NCI-H128 (cell line): ENCODE results near the gene UCHL3.

Source experiments
- DNase-seq: peaks from one replicate; lab custom pipeline; 2025; ENCODE audit not compliant: unreplicated experiment; lab: John Stamatoyannopoulos, UW

The UCHL3 gene

DNA sequence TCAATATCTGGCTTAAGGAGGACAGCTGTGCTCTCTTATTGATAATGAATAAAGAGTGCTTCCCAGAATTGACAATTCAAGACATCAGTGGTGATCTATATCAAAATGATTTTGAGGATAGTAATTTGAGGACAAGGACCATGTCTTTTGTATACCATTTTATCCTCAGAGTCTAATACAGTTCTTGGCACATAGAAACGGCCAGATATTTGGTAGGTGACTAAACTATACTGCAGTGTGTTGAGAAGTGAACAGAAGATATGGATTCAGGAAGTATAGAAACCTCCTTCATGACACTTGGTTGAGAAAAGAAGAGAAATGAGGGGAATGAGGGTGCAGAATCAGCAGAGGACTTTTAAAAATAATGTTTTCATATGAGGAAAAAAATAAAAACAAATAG lies 70.4 kb downstream of the UCHL3 start:
- DNase-seq, result no peak

DNA sequence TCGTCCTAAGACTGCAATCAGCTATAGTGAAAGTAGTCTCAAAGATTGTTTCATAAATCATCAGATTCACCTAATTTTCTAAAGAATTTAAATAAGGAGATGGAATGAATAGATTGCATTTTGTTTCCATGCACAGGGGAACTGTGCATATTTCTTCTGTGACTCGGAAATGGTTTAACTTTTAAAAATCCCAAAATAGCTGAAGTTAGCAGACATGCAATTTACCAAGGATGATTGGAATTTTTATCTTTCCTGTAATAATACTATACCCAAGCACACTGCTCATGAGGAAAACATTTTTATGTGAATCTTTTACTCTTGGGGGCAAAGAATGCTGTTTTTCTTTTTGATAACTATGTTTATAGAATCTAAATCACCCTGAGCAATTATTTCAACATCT lies 71.6 kb downstream of the UCHL3 start:
- no peak for DNase-seq

DNA sequence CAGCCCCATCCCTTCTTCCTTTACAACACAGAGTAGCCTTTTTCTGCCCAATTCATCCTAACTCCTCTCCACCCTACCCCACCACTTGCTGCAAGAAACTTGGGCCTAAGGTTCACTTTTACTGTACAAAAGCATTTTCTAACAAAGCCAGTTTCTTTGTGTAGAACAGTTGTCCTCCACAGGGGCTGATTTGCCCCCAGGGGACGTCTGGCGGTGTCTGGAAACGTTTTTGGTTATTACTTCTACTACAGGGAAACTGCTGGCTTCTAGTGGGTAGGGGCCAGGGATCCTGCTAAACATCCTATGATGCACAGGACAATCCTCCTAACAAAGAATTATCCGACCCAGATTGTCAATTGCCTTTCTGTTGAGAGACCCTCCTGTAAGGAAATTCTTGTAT lies 79.2 kb downstream of the UCHL3 start:
- no peak for DNase-seq

DNA sequence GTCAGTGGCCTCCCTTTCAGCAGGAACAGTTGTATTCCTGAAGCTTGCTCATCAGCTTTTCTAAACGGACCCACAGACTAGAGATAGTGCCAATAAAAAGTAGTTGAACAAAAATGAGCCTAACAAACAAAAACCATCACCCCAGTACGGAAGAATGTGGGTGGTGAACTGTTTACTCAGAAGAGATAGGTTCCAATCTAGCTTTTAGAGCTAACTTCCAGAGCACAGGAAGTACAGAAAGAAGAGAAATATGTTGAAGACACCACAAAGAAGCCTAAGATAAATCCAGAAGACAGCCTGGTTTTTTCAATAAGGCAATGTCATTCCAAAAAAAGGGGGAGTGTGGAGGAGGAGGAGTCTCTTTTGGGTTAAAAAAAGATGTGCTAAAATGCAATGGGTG lies 83.7 kb downstream of the UCHL3 start:
- DNase-seq, result no peak

DNA sequence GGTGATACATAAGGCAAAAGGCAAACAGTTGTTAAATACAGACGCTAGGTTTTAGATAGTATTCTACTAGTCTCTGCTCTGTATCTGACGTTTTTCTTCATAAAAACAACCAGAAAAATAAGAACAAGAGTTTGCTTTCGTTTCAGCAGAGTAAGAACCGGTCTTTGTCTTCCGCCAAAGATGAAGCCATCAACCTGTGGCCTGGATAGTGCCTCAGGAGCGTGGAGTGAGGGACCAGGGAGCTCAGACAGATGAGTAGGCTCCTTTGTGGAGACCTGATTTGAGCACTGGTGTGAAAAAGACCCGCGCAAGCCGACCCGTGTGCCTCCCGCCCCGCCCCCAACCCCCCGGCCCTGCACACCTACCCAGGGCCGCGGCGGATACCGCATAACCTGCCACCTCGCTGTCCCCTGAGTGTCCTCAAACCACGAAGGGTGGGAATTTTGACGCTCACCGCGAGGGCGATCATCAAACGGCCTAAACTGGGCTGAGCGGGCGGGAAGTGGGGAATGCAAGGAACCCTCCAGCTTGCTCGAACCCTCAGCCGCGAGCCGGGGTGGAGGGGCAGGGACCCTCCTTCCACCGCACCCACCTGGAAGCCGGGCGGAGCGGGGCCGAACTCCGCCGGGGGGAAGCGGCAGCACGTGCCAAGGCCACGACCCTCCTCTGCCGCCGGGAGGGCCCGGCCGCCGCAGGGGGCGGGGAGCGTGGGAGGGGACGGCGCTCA lies 85.7 kb downstream of the UCHL3 start:
- DNase-seq, result no peak

DNA sequence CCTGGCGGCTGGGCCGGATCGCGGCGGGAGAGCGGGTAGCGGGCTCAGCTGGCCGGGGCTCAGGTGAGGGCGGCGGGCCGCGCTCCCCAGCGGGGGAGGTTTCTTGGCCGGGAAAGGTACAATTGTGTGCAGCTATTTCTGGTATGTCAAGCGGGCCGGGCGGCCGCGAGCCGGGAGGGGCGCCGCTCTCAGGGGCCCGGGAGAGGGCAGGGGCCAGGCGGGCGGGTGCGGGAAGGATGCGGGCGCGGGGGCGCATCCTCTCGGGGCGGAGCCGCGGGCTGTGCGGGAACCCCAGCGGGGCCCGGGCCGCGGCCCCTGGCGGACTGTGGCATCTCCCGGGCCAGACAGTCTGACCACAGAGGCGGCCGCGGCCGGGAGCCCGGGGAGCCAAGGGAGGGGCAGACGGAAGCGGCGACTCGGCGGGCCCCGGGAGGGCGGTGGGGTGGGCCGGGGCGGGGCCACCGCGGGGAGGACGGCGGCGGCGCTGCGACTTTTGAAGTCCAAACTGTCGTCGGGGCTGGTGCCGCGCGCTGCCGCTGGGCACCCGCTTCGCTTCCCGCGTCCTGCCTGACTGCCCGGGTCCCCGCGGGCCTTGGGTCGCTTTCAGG lies 86.3 kb downstream of the UCHL3 start, which contains the start of gene LMO7:
Gene LMO7, plus strand, starts transcription at position 503 of the 608 bp plus-strand sequence. CDS start 328 bp downstream, outside the sequence.
- no peak for DNase-seq

DNA sequence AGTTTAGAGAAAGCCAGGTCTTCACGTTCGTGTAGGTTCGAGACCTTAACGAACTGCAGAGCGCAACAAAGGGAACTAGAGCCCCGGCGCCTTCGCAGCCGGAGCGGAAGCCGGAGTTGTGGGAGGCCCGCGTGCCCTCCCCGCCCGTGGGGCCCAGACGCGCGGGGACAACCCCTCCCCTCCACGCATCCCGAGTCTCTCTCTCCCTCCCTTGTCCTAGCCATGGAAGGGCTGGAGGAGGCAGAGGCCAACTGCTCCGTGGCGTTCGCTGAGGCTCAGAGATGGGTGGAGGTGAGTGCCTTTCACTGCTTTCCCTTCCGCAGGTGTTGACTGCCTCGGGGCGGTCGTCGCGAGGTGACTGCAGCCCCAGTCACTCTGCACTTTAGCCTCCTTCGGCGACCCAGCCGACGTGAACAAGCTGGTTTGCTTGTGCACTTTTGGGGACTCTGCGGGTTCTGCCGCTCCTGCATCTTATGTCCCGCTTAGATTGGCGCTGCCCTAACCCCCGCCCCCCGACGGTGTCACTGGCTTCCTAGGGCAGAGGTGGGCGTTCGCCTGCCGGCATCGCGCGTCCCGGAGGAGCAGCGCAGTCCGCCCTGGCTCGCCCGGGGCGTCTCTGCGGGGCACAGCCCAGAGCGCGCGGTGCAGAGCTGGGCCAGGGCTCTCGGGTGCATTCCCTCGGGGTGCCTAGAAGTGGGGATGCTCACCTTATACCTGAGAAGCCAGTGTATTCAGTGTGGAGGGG lies 87.0 kb downstream of the UCHL3 start:
- DNase-seq, result no peak

DNA sequence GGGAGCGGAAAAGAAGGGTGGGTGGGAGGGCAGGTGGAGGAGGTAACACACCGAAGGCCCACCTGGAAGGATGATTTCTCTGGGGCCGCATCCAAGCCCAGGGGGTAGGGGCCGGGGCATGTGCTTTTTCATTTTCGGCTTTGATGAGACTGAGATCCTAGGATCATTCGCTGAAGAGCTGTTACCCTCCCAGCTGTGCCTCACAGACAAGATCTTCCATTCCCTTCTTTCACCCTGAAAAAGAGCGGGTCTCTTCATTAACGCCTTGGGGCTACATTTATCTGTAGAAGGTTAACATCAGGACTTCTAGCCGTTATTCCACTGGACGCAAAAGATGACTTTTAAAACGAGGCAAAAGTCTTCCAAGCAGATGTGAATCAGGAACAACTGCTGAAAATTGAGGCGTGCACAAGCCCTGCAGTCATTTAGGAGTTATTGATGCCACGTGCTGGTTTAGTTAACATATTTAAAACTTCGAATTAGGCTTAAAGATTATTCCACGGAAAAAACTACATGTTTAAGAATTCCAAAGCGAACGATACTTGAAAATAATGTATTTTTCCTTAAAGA lies 87.7 kb downstream of the UCHL3 start:
- DNase-seq, result no peak

DNA sequence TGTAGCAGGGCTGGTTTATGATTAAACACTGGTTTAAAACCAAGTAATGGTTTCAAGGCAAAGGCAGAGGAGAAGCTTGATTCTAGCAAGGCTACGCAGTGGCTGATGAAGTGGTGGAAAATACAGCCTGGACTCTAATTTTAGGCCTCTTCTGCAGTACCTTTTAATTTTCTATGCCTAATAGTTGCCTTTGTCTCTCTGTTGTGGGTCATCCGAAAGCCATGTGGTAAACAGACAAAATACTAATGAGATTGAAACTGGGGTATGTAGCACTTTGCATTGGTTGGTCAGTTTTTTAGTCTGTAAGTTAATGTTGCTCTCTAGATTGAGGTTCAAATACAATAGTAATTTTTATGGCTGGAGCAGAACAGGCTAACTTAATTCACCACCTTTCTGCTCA lies 89.9 kb downstream of the UCHL3 start:
- no peak for DNase-seq

DNA sequence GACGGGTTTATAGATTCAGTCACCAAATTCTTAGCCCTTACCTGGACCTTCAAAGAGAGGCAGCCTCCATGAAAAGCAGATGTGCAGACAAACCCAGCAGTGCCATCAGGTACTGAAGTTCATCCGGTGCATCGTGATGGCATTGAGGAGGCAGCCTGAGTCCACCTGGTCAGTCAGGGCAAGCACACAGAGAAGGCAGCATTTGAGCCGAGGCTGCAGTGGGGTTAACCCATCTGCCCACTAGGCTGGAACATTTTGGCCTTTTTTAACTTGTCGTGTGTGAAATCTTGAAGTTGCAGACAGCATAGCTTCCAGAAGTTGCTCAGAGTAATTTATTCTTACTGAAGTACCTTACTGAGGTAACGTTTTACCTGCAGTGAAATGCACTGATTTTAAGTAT lies 91.4 kb downstream of the UCHL3 start:
- DNase-seq, result no peak

DNA sequence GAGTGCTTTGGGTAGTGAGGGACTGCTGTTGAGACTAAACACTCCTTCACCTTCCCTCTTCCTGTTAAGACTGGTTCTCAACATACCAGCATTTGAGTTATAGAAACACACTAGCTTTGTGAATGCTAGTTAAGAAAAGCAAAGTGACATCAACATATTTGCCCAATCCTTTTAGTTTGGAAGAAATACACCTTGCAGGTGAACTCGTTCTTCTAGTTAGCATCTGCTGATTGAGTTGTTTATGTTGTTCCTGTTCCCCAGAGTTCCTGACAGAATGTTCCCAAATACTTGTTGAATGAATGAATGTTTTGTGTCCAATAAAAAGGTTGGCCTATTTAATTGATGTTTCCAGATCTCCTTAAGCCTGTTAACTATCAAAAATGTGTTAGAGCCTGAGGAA lies 93.6 kb downstream of the UCHL3 start:
- no peak for DNase-seq

DNA sequence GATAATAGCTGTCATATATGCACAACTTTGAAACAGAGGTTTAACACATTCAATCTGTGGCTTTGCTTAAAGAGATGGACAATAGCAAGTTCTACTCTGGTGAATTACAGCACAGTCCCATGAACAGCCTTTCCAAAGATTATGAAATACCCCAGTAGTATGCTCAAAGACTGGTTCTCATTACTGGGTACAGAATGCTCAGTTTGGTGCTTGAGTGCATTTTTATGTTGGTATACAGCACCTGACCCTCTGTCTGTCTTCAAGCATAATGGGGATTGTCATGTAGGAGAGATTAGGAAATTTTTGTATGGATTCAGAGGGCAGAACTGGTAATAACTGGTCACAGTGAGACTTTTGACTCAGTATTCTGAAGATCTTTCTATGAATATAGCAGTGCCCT lies 94.1 kb downstream of the UCHL3 start:
- DNase-seq, result no peak

DNA sequence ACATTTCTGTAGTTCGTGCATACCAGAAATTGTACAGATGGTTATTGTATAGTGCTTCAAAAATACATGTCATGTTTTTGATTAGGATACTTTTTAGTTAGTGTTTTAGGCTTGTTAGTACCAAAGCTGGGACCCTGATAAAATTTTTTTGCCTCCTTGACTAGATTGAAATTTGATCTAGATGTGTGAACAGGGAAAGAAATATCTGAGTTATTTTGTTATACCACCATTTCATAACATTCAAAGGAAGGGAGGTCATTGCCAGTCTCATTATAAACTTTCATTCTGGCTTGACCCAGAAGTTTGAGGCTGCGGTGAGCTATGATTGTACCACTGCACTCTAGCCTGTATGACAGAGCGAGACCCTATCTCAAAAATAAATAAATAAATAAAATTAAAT lies 95.5 kb downstream of the UCHL3 start:
- no peak for DNase-seq

DNA sequence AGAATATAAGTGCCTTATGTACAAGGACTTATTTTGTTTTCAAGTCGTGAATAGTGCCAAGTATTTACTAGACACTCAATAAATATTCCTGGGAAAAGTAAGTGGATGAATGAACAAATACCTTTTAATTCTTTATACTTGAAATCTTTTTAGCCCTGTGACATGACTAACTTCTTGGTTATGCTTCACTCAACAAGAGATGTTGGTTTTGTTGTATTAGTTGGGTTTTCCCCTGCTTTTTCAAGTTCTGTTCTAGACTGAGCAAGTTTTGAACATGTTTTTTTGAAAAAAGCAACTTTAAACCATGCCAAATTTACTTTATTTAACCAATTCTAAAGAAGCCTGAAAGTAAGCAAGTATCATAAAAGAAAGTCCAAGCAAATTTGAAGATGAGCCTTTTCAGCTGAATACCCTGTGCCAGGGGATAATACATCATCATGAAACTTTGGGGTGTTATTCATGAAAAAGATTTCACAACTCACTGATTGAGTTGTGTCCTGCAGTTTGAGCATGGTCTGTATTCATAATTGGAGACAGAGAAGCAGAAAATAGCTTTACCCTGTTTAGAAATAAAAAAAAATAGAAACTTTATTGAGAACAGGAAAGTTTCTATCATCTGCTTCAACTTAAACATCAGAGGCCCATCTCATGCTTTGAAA lies 97.7 kb downstream of the UCHL3 start:
- DNase-seq, result no peak

DNA sequence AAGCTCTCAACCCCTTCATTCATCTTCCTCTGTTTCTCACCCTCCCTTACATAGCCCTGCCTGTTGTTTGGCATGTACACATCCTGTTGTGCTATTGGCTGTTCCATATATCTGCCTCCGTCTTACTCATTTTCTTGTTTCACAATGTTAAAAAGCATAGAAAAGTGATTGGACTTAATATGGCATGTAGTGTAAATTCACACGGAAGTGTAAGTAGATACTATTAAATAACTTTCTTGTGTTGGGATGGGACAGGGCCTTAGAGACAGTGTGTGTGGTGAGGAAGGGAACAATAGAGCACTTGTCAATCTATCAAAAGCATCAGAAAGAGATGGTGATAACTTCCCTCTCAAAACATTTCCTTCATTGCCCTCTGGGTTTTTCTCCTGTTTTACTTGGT lies 98.9 kb downstream of the UCHL3 start:
- DNase-seq, result no peak

DNA sequence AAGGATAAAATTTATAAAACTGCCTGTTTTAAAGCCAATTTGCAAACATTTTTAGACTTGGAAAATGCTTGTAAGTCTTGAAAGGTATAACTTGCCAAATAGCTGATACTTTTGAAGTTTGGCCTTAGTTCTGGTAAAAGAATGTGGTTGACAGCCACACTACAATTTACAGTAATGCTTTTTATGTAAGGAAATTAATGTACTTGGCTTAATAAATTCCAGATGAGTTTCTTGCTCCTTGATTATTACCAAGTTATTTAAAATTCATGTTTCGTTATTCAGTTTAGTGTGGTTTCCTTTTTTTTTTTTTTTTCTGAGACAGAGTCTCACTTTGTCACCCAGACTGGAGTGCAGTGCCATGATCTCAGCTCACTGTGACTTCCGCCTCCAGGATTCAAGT lies 101.4 kb downstream of the UCHL3 start:
- DNase-seq, result no peak

DNA sequence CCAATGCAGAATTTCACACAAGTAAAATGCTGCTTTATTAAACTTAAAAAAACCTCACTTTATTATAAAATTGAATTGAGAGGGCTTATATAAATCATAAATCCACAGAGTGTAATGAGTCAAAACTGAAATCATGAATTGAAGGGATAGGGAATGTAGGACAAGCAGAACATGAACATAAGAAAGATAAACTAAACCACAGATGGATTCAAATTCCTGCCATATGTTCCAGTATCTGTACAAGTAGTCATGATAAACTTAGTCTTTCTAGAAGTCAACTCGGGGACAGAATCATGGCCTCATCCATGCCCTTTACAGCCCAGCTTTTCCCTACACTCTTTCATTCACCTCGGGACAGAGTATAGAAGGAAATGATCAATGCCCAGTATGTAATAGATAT lies 103.1 kb downstream of the UCHL3 start:
- DNase-seq, result no peak
